ENCODE data around the gene HMOX1.

- TF ChIP-seq CTCF (IDR thresholded peaks at IDR 0.05) (no peak), POLR2AphosphoS5 (IDR thresholded peaks at IDR 0.05) (no peak)
Measured at GRCh38 chr22:35410663-35411034, 29.8 kb downstream of the HMOX1 start.

All from transverse colon (tissue), 4 donors.